Kidney epithelial cell (primary cell): ENCODE results near the gene RAMP3. TPM values are rescaled to one million over a fixed set of nuclear protein-coding genes. Genes with fewer than 3 reads are reported as not detected.

Experiments used
- DNase-seq: peaks from one replicate; pipeline ENCODE4 v3.0.0-alpha.2; 2010; ENCODE audit warnings: low read depth
- H3K27me3 ChIP-seq: 2 replicates; pipeline ENCODE4 v1.6.0; 2011; ENCODE audit warnings: low read length; ENCODE audit not compliant: control insufficient read depth, insufficient read depth
- H3K36me3 ChIP-seq: 2 replicates; pipeline ENCODE4 v1.5.1; 2011; ENCODE audit warnings: low read length; ENCODE audit not compliant: control insufficient read depth, insufficient read depth
- H3K4me3 ChIP-seq: 2 replicates; pipeline ENCODE4 v1.5.1; 2011; ENCODE audit warnings: low read depth, mild to moderate bottlenecking, control low read depth, low read length
- CTCF ChIP-seq: IDR thresholded peaks from 2 replicates; pipeline ENCODE4 v1.5.1; 2011; ENCODE audit warnings: mild to moderate bottlenecking, moderate library complexity, low read length, control low read depth, inconsistent platforms; ENCODE audit not compliant: insufficient read depth, poor library complexity, severe bottlenecking
- total RNA-seq: library from RNA; depleted of rRNA; stranded (reverse); fragments of >200 nt; gene quantifications from 2 replicates; pipeline ENCODE4 v1.2.3, GENCODE V29; 2015

The RAMP3 gene
- total RNA-seq, 1 donor from 2014 or later: not detected

DNA sequence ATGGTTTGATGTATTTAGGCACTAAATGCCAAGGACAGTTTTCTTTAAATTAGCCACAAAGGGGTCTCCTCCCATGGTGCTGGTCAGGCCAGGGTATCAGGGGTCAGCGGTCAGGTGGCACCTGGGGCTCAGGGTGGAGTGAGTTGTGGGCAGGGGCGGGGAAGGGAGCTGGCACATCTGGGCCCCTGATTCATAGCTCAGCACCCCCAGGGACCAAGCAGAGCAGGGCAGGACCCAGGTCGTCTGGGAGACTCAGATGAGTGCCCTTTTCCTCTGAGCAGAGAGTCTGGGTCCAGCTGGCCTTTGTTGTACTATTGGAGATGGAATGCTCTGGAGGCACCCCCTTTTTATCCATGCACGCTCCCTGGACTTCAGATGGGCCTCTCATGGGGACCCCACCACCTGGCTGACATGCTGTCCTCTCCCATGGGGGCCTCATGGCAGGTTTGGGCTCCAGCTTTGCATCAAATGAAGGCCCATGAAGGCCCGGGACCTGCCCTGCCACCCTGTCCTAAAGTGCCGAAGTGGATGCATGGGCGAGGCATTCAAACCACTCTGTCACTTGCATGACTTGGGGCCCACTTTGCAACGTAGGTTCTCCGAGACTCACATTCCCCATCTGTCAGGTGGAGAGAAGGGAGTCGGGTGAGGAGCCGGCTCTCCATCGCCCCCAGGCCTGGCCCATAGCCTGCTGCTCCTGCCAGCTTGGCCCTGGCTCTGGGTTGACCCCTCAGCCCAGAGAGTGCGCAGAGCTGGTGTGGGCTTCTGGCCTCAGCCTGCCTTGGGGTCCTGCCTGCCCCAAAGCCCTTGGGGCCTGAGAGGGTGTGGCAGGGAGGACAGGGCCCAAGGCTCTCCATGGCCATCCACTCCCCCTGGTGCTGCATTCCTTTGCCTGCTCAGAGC, 66.4 kb downstream of the RAMP3 start:
- H3K36me3 ChIP-seq: no peaks in the 10 kb centered on the region
- no peak for TF ChIP-seq CTCF

DNA sequence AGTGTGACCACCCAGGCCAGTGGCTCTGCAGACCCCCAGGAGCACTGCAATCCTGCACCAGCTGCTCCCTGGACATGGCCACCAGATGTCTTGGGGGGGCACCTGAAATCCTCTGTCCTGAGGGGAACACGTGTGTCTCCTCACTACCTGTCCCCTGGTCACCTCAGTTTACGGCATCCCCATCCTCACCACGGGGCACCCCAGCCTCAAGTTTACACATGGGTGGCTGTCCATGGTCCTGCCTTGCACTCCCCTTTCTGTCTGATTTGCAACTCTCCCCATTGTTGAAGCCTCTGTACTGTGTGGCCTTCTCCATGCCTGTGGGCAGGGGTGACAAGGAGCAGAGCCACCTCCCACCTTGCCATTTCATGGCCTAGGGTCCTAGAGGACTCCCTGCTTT, 67.2 kb downstream of the RAMP3 start:
- DNase-seq: no peak
- H3K36me3 ChIP-seq: no peaks in the 10 kb centered on the region
- H3K27me3 ChIP-seq: peaks cover 10% of the 10 kb centered on the region
- TF ChIP-seq CTCF: no peak
- H3K4me3 ChIP-seq: no peak overlapping the region

More for the DNA sequence above, 66.4 kb downstream of the RAMP3 start:
- Histone ChIP-seq H3K27me3 (peaks cover 10% of the 10 kb centered on the region), H3K4me3 (no peak overlapping the region)
- no peak for DNase-seq

DNA sequence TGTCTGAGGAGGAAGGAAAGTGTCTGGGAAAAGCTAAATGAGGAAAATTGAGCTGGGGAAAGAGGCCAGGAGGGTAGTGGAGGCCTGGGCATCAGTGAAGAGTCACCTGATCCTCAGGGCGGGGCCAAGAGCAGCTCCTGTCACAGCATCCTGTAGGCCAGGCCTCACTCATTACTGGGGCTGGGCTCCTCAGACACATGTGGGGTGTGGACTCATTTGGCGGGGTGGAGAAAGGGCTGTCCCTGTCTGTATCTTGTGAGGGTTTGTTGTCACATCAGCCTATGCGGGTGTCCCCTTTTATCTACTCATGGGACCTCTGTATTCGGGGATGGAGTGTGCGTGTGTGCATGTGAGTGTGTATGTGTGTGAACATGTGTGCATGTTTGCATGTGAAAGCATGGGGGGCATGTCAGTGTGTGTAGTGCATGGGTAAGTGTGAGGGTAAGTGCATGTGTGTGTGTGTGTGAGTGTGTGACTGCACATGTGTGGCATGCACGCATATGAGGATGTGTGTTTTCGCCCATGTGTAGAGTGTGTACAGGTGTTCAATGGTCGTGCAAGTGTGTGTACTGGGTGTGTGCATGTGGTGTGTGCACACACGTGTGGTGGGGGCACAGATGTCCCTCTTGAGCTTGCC, 67.8 kb downstream of the RAMP3 start:
- Histone ChIP-seq H3K36me3 (no peaks in the 10 kb centered on the region), H3K4me3 (no peak overlapping the region)

GRCh38 chr7:45225948-45226335, 68.4 kb downstream of the RAMP3 start:
- Histone ChIP-seq H3K4me3 (no peak overlapping the region), H3K36me3 (no peaks in the 10 kb centered on the region), H3K27me3 (peaks cover 9% of the 10 kb centered on the region)
- no peak for DNase-seq
- no peak for TF ChIP-seq CTCF

More for the DNA sequence above, 67.8 kb downstream of the RAMP3 start:
- no peak for TF ChIP-seq CTCF
- DNase-seq: no peak
- peaks cover 9% of the 10 kb centered on the region for H3K27me3 ChIP-seq

DNA sequence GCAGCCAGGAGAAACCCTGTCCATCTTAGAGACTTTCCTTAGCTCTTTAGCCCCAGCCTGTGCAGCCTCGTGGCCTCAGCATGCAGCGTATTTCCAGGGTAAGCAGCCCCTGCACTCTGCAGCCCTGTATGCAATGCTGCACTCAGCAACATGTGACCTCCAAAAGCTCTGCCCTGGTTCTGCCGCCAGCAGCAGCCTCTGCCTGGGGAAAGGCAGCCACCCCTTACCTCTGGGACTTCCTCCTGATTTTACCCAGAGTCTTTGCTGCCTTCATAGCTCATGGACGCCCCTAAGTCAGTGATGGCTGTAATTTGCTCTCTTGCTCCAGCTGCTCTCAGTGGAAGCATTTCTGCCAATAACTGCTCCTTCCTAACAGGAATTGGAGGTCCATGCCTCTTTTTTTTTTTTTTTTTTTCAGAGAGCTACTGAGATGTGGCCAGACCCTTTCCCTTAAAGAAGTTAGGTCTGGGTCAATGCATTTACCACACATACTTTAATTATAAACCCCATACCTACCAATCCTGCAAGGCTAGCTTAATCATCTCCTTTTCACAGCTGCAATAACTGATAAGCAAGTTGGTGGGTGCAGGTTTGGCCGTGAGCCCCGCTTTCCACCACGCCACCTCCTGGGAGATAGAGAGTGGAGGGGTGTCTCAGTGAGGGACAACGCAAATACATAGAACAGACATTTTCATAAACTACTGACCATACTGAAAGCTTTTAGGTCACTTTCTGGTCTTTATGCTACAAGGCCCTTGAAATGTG, 71.7 kb downstream of the RAMP3 start:
- peaks cover 12% of the 10 kb centered on the region for H3K27me3 ChIP-seq
- DNase-seq: no peak

More for the DNA sequence above, 71.7 kb downstream of the RAMP3 start:
- TF ChIP-seq CTCF: no peak
- Histone ChIP-seq H3K36me3 (no peaks in the 10 kb centered on the region), H3K4me3 (no peak overlapping the region)
